Activated T-cell treated with anti-CD3 and anti-CD28 coated beads, Interleukin-2, amount 50 U/mL, for 72 hours (primary cell): ENCODE data around the gene NAT9. TPM values are rescaled to one million over a fixed set of nuclear protein-coding genes. Genes with fewer than 3 reads are reported as not detected.

ENCODE experiments used
- ATAC-seq, 2 donors: fragments of 150-1000 bp; cut with Tn5 transposase; replicated peaks in 1 of 2; 2 replicates each; pipeline ENCODE4 v1.10.0; 2021; ENCODE audit warnings: moderate library complexity in 2 of 2, mild to moderate bottlenecking in 1 of 2
- DNase-seq, 2 donors: peaks; one replicate each; pipeline ENCODE4 v3.0.0; 2021 to 2022; ENCODE audit warnings: mixed read lengths in 1 of 2
- H3K27ac Mint-ChIP-seq: one replicate; pipeline ENCODE4 v1.8.0; 2022; ENCODE audit warnings: mild to moderate bottlenecking, moderate library complexity, mixed read lengths
- H3K27me3 Mint-ChIP-seq: one replicate; pipeline ENCODE4 v1.8.0; 2022; ENCODE audit warnings: low read depth, mixed read lengths
- H3K36me3 Mint-ChIP-seq, 2 donors: one replicate each; pipeline ENCODE4 v1.8.0; 2022; ENCODE audit warnings: mixed read lengths in 2 of 2, mild to moderate bottlenecking in 1 of 2; ENCODE audit not compliant: insufficient read depth in 2 of 2
- H3K4me1 Mint-ChIP-seq: one replicate; pipeline ENCODE4 v1.8.0; 2022; ENCODE audit warnings: low read depth, mixed read lengths
- H3K4me3 Mint-ChIP-seq, 2 donors: one replicate each; pipeline ENCODE4 v1.8.0; 2022; ENCODE audit warnings: mild to moderate bottlenecking in 2 of 2, mixed read lengths in 2 of 2, moderate library complexity in 2 of 2
- H3K9me3 Mint-ChIP-seq, 2 donors: one replicate each; pipeline ENCODE4 v1.8.0; 2022; ENCODE audit warnings: mixed read lengths in 2 of 2
- total RNA-seq, 2 donors: library from RNA; stranded (reverse); gene quantifications; one replicate each; pipeline ENCODE4 v1.2.3, GENCODE V29; 2022

The NAT9 gene
- total RNA-seq, 2 donors from 2014 or later: 49.7 to 58.4 TPM

- Mint-ChIP-seq H3K27me3 (no peaks in the 10 kb centered on the region), H3K4me1 (no peaks in the 10 kb centered on the region), H3K4me3 (no peak overlapping the region), H3K36me3 (peaks cover 0 to 2% of the 10 kb centered on the region in 2 donors), H3K27ac (no peak overlapping the region), H3K9me3 (no peaks in the 10 kb centered on the region)
- DNase-seq (no peak), ATAC-seq (no peak)
Measured at GRCh38 chr17:74812109-74813009, 36.2 kb upstream of the NAT9 start.

GRCh38 chr17:74810699-74811485, 34.7 kb upstream of the NAT9 start:
- no peaks in the 10 kb centered on the region for H3K27me3 Mint-ChIP-seq
- no peak overlapping the region for H3K4me3 Mint-ChIP-seq
- ATAC-seq (no peak), DNase-seq (no peak)
- H3K4me1 Mint-ChIP-seq: no peaks in the 10 kb centered on the region
- H3K27ac Mint-ChIP-seq: no peak overlapping the region
- H3K36me3 Mint-ChIP-seq: peaks cover 0 to 2% of the 10 kb centered on the region in 2 donors
- no peaks in the 10 kb centered on the region for H3K9me3 Mint-ChIP-seq

GRCh38 chr17:74808714-74809430, 32.7 kb upstream of the NAT9 start:
- H3K4me3 Mint-ChIP-seq: no peak overlapping the region
- DNase-seq: no peak
- H3K4me1 Mint-ChIP-seq: no peaks in the 10 kb centered on the region
- H3K9me3 Mint-ChIP-seq: no peaks in the 10 kb centered on the region
- H3K27ac Mint-ChIP-seq: no peak overlapping the region
- H3K36me3 Mint-ChIP-seq: peaks cover 0 to 3% of the 10 kb centered on the region in 2 donors
- ATAC-seq: no peak
- no peaks in the 10 kb centered on the region for H3K27me3 Mint-ChIP-seq

- ATAC-seq (no peak), DNase-seq (no peak)
- Mint-ChIP-seq H3K27me3 (no peaks in the 10 kb centered on the region), H3K4me1 (no peaks in the 10 kb centered on the region), H3K27ac (no peak overlapping the region), H3K36me3 (peaks cover 0 to 3% of the 10 kb centered on the region in 2 donors), H3K4me3 (no peak overlapping the region), H3K9me3 (no peaks in the 10 kb centered on the region)
Measured at GRCh38 chr17:74807925-74808324, 31.8 kb upstream of the NAT9 start.

GRCh38 chr17:74807441-74807840, 31.3 kb upstream of the NAT9 start:
- H3K9me3 Mint-ChIP-seq: no peaks in the 10 kb centered on the region
- H3K27ac Mint-ChIP-seq: no peak overlapping the region
- ATAC-seq (no peak), DNase-seq (no peak)
- no peaks in the 10 kb centered on the region for H3K4me1 Mint-ChIP-seq
- peaks cover 0 to 3% of the 10 kb centered on the region in 2 donors for H3K36me3 Mint-ChIP-seq
- no peaks in the 10 kb centered on the region for H3K27me3 Mint-ChIP-seq
- no peak overlapping the region for H3K4me3 Mint-ChIP-seq

GRCh38 chr17:74806334-74806733, 30.2 kb upstream of the NAT9 start:
- Mint-ChIP-seq H3K4me3 (no peak overlapping the region), H3K36me3 (peaks cover 0 to 3% of the 10 kb centered on the region in 2 donors), H3K9me3 (no peaks in the 10 kb centered on the region)

GRCh38 chr17:74805591-74805991, 29.4 kb upstream of the NAT9 start:
- H3K9me3 Mint-ChIP-seq: no peaks in the 10 kb centered on the region
- DNase-seq (no peak), ATAC-seq (no peak)
- no peak overlapping the region for H3K27ac Mint-ChIP-seq
- H3K27me3 Mint-ChIP-seq: no peaks in the 10 kb centered on the region
- peaks cover 0 to 3% of the 10 kb centered on the region in 2 donors for H3K36me3 Mint-ChIP-seq
- no peak overlapping the region for H3K4me3 Mint-ChIP-seq
- no peaks in the 10 kb centered on the region for H3K4me1 Mint-ChIP-seq

More at GRCh38 chr17:74806334-74806733, 30.2 kb upstream of the NAT9 start:
- no peaks in the 10 kb centered on the region for H3K27me3 Mint-ChIP-seq
- ATAC-seq: no peak
- no peak for DNase-seq
- H3K27ac Mint-ChIP-seq: no peak overlapping the region
- H3K4me1 Mint-ChIP-seq: no peaks in the 10 kb centered on the region

GRCh38 chr17:74804683-74805082, 28.5 kb upstream of the NAT9 start:
- no peak for ATAC-seq
- DNase-seq: no peak
- H3K27ac Mint-ChIP-seq: no peak overlapping the region
- H3K4me3 Mint-ChIP-seq: no peak overlapping the region
- H3K36me3 Mint-ChIP-seq: peaks cover 1% of the 10 kb centered on the region in 2 donors
- no peaks in the 10 kb centered on the region for H3K9me3 Mint-ChIP-seq
- no peaks in the 10 kb centered on the region for H3K4me1 Mint-ChIP-seq
- H3K27me3 Mint-ChIP-seq: no peaks in the 10 kb centered on the region

GRCh38 chr17:74803971-74804370, 27.8 kb upstream of the NAT9 start:
- Mint-ChIP-seq H3K36me3 (peaks cover 1% of the 10 kb centered on the region in 2 donors), H3K27ac (no peak overlapping the region), H3K9me3 (no peaks in the 10 kb centered on the region), H3K4me1 (no peaks in the 10 kb centered on the region), H3K27me3 (no peaks in the 10 kb centered on the region), H3K4me3 (no peak overlapping the region)
- ATAC-seq (no peak), DNase-seq (no peak)

- DNase-seq (no peak), ATAC-seq (no peak)
- H3K4me1 Mint-ChIP-seq: no peaks in the 10 kb centered on the region
- peaks cover 1% of the 10 kb centered on the region in 2 donors for H3K36me3 Mint-ChIP-seq
- no peaks in the 10 kb centered on the region for H3K27me3 Mint-ChIP-seq
- H3K9me3 Mint-ChIP-seq: no peaks in the 10 kb centered on the region
- no peak overlapping the region for H3K27ac Mint-ChIP-seq
- H3K4me3 Mint-ChIP-seq: no peak overlapping the region
Measured at GRCh38 chr17:74803388-74803930, 27.3 kb upstream of the NAT9 start.

GRCh38 chr17:74801896-74802295, 25.8 kb upstream of the NAT9 start:
- Mint-ChIP-seq H3K36me3 (peaks cover 1% of the 10 kb centered on the region in 2 donors), H3K9me3 (no peaks in the 10 kb centered on the region), H3K27me3 (no peaks in the 10 kb centered on the region), H3K4me1 (no peaks in the 10 kb centered on the region), H3K4me3 (no peak overlapping the region), H3K27ac (no peak overlapping the region)
- ATAC-seq: no peak
- DNase-seq: no peak

- no peak overlapping the region for H3K27ac Mint-ChIP-seq
- H3K4me1 Mint-ChIP-seq: no peaks in the 10 kb centered on the region
- H3K27me3 Mint-ChIP-seq: no peaks in the 10 kb centered on the region
- DNase-seq: no peak
- ATAC-seq: no peak
- H3K36me3 Mint-ChIP-seq: peaks cover 1% of the 10 kb centered on the region in 2 donors
- no peak overlapping the region for H3K4me3 Mint-ChIP-seq
- no peaks in the 10 kb centered on the region for H3K9me3 Mint-ChIP-seq
Measured at GRCh38 chr17:74800531-74800930, 24.4 kb upstream of the NAT9 start.
